Heart left ventricle (tissue), 16 donors: Measurements from ENCODE around the gene TNIP1. TPM values are rescaled to one million over a fixed set of nuclear protein-coding genes. Genes with fewer than 3 reads are reported as not detected.

Source experiments
- ATAC-seq, 4 donors: fragments of 200-7000 bp; cut with Tn5 transposase; one replicate each; pipeline ENCODE4 v1.9.1; 2020 to 2022; ENCODE audit warnings: moderate library complexity in 4 of 4, mild to moderate bottlenecking in 3 of 4, moderate number of reproducible peaks in 1 of 4
- DNase-seq, 5 donors: peaks; one replicate each; pipeline ENCODE4 v3.0.0-alpha.2; 2020
- H3K27ac ChIP-seq, 12 donors: fragments of 200-600 bp; sonication (generic) in 4 of 12; one replicate each; pipeline versions ENCODE4 v1.5.0 to v1.8.0; 2016 to 2022; ENCODE audit warnings: mild to moderate bottlenecking in 2 of 12
- H3K27me3 ChIP-seq, 9 donors: fragments of 200-600 bp; sonication (generic) in 2 of 9; one replicate each; pipeline versions ENCODE4 v1.5.1 to v1.8.0; 2016 to 2022; ENCODE audit warnings: mild to moderate bottlenecking in 3 of 9
- H3K36me3 ChIP-seq, 9 donors: fragments of 200-600 bp; sonication (generic) in 2 of 9; one replicate each; pipeline versions ENCODE4 v1.5.0 to v1.8.0; 2018 to 2022; ENCODE audit warnings: mild to moderate bottlenecking in 2 of 9
- H3K4me1 ChIP-seq, 12 donors: fragments of 200-600 bp; sonication (generic) in 4 of 12; one replicate each; pipeline versions ENCODE4 v1.5.0 to v1.8.0; 2016 to 2022; ENCODE audit warnings: mild to moderate bottlenecking in 3 of 12
- H3K4me3 ChIP-seq, 12 donors: fragments of 200-600 bp; sonication (generic) in 4 of 12; one replicate each; pipeline versions ENCODE4 v1.5.0 to v1.8.0; 2017 to 2022; ENCODE audit warnings: mild to moderate bottlenecking in 9 of 12, moderate library complexity in 4 of 12
- H3K9me3 ChIP-seq, 12 donors: fragments of 200-600 bp; sonication (generic) in 4 of 12; one replicate each; pipeline versions ENCODE4 v1.5.0 to v1.8.0; 2016 to 2022; ENCODE audit warnings: mild to moderate bottlenecking in 1 of 12
- CTCF ChIP-seq, 12 donors: fragments of 200-600 bp; sonication (generic) in 4 of 12; IDR thresholded peaks; one replicate each; pipeline versions ENCODE4 v1.5.0 to v1.8.0; 2018 to 2022; ENCODE audit warnings: antibody characterized with exemption in 12 of 12, mild to moderate bottlenecking in 5 of 12
- POLR2A ChIP-seq, 2 donors: fragments of 450-650 bp; IDR thresholded peaks; one replicate each; pipeline ENCODE4 v1.6.1; 2017; ENCODE audit warnings: antibody characterized with exemption in 2 of 2, mild to moderate bottlenecking in 2 of 2, moderate library complexity in 2 of 2
- WGBS, 4 donors: extraction: QIAGEN DNeasy Blood & Tissue Kit in 2 of 4; methylation state at CpG; one replicate each; pipeline versions ENCODE4 v1.1.5 to v1.1.7; 2013 to 2018; 5-methylcytosine and 5-hydroxymethylcytosine counted together
- intact Hi-C, 10 donors: fragments of 100-400 bp; cut with DNase I; formaldehyde crosslinking; loops; one replicate each; pipeline versions ENCODE4 v1.11.1 to v1.14.2; 2022
- polyA plus RNA-seq, 2 donors: library from polyadenylated mRNA; stranded (reverse); fragments of 200-250 nt; gene quantifications; one replicate each; pipeline ENCODE4 v1.2.3, GENCODE V29; 2013
- total RNA-seq, 9 donors: library from RNA; depleted of rRNA in 2 of 9; stranded (reverse); fragments of >200 nt in 2 of 9; fragmentation: NEBNext Ultra II Directional in 3 of 9; extraction: Animal tissue kit (Norgen Biotek cat#: 25700) in 3 of 9; gene quantifications; one replicate each; pipeline versions ENCODE4 v1.1.0 to v1.2.4, GENCODE V29; 2016 to 2023
- donor health status: ischemic (EF 13 %, LVEDD 7.1; RV severe dilation, severe dysfunction).
- donor health status: healthy with polysubstance abuse.
- donor health status: DM: no; HTN: yes; CAD: no.
- donor health status: DM: no; HTN: no; CAD: no.
- donor health status: ischemic (EF 25% LVEDD 6.9; RV normal size, moderate dysfunction).
- donor health status: ischemic (EF 25% LVEDD 5.7; RV mildly dilated, moderate dysfunction).
- donor health status: healthy.
- donor health status: DM: yes; HTN: yes; CAD: no.
- donor health status: ischemic (EF 35%, LVEDD 5.7; RV mildly dilated, moderate dysfunction).
- donor health status: nonischemic (EF 11% LVEDD 7.7; RV severe dilation, severe dysfunction).
- donor health status: DM: yes; HTN: yes; CAD: no.
- donor health status: PGD.
- donor health status: ischemic (EF 29% LVEDD 5.4; RV normal size, mild dysfunction).
- donor health status: nonischemic (EF 23%, LVEDD 6.1; RV moderate dilation, normal function).

TNIP1 gene
- total and polyA plus RNA-seq, 11 donors: 86.0 to 180 (median 108) TPM

DNA sequence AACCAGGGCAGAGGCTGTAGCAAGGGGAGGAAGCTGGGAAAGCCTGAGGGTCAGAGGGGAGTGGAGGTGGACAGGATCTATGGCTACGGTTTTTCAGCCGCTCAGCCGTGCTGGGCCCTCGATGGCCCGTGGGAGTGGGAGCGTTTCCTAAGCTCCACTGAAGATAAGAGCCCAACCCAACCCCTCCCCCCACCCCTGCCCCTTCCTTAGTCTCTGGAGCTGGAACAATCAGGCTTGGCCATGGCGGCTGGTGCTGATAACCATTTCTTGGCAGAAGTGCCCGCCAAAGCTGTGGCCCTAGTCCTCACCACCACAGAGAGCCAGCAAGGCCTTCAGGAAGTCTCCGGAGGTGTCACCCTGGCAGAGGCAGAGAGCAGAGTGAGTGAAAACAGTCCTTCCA, 20.3 kb upstream of the TNIP1 start:
- TF ChIP-seq POLR2A (IDR thresholded peaks at IDR 0.05) (no peak), CTCF (IDR thresholded peaks at IDR 0.05) (no peak)
- intact Hi-C loops: loop anchor here in 1 of 10 donors (5.0 kb wide), 1 partner anchor 39 kb away; no protein-coding TSS in a partner anchor
- H3K27me3 ChIP-seq: no peaks in the 10 kb centered on the region
- no peak overlapping the region for H3K4me3 ChIP-seq
- ATAC-seq (peak; percentile 19 to 56 (median 52)), DNase-seq (peak in 1 of 5 donors; percentile 48)
- 35 to 46% (median 38%) methylated on average over 6 to 9 of the region's 9 CpGs for WGBS, 4 donors
- H3K9me3 ChIP-seq: no peaks in the 10 kb centered on the region
- H3K36me3 ChIP-seq: peaks cover 2 to 55% (median 48%) of the 10 kb centered on the region in 9 donors
- H3K27ac ChIP-seq: peak overlapping the region in 10 of 12 donors; percentile 1 to 66 (median 32)
- H3K4me1 ChIP-seq: peaks cover 2 to 60% (median 20%) of the 10 kb centered on the region in 12 donors

GRCh38 chr5:151100681-151101080, 19.8 kb upstream of the TNIP1 start:
- Histone ChIP-seq H3K4me3 (no peak overlapping the region), H3K4me1 (peaks cover 3 to 64% (median 24%) of the 10 kb centered on the region in 12 donors), H3K27ac (peak overlapping the region in 6 of 12 donors; percentile 1 to 66 (median 26)), H3K36me3 (peaks cover 2 to 51% (median 44%) of the 10 kb centered on the region in 9 donors), H3K9me3 (no peaks in the 10 kb centered on the region), H3K27me3 (no peaks in the 10 kb centered on the region)
- intact Hi-C loops: loop anchor here in 1 of 10 donors (5.0 kb wide), 1 partner anchor 38 kb away; no protein-coding TSS in a partner anchor
- no peak for DNase-seq
- no peak for TF ChIP-seq POLR2A (IDR thresholded peaks at IDR 0.05)
- TF ChIP-seq CTCF (IDR thresholded peaks at IDR 0.05): no peak
- 63 to 75% (median 69%) methylated on average over 4 of the region's 4 CpGs for WGBS, 4 donors
- no peak for ATAC-seq

GRCh38 chr5:151098768-151099121, 17.9 kb upstream of the TNIP1 start:
- no peak for ATAC-seq
- intact Hi-C loops: no loop called here
- no peaks in the 10 kb centered on the region for H3K27me3 ChIP-seq
- H3K27ac ChIP-seq: peak overlapping the region in 1 of 12 donors; percentile 56
- no peaks in the 10 kb centered on the region for H3K9me3 ChIP-seq
- TF ChIP-seq POLR2A (IDR thresholded peaks at IDR 0.05) (no peak), CTCF (IDR thresholded peaks at IDR 0.05) (no peak)
- H3K36me3 ChIP-seq: peaks cover 0 to 32% (median 24%) of the 10 kb centered on the region in 9 donors
- WGBS, 4 donors: 68 to 76% (median 70%) methylated on average over 4 of the region's 4 CpGs
- H3K4me3 ChIP-seq: no peak overlapping the region
- H3K4me1 ChIP-seq: peaks cover 17 to 84% (median 44%) of the 10 kb centered on the region in 12 donors
- no peak for DNase-seq

- DNase-seq (no peak), ATAC-seq (no peak)
- H3K27me3 ChIP-seq: no peaks in the 10 kb centered on the region
- WGBS, 4 donors: 75 to 84% (median 81%) methylated on average over 16 of the region's 16 CpGs
- H3K9me3 ChIP-seq: no peaks in the 10 kb centered on the region
- peaks cover 0 to 26% (median 18%) of the 10 kb centered on the region in 9 donors for H3K36me3 ChIP-seq
- intact Hi-C loops: no loop called here
- TF ChIP-seq POLR2A (IDR thresholded peaks at IDR 0.05): no peak
- TF ChIP-seq CTCF (IDR thresholded peaks at IDR 0.05): no peak
- H3K4me1 ChIP-seq: peaks cover 17 to 90% (median 48%) of the 10 kb centered on the region in 12 donors
- no peak overlapping the region for H3K4me3 ChIP-seq
- peak overlapping the region in 1 of 12 donors; percentile 56 for H3K27ac ChIP-seq
Measured at GRCh38 chr5:151097820-151098767, 17.3 kb upstream of the TNIP1 start.
